Heart left ventricle (tissue), 13 donors: ENCODE measurements around the gene OR4D2.

Experiments used
- CTCF ChIP-seq, 12 donors: fragments of 200-600 bp; sonication (generic) in 4 of 12; IDR thresholded peaks; one replicate each; pipeline versions ENCODE4 v1.5.0 to v1.8.0; 2018 to 2022; ENCODE audit warnings: antibody characterized with exemption in 12 of 12, mild to moderate bottlenecking in 5 of 12
- POLR2A ChIP-seq, 2 donors: fragments of 450-650 bp; IDR thresholded peaks; one replicate each; pipeline ENCODE4 v1.6.1; 2017; ENCODE audit warnings: antibody characterized with exemption in 2 of 2, mild to moderate bottlenecking in 2 of 2, moderate library complexity in 2 of 2
- donor health status: ischemic (EF 13 %, LVEDD 7.1; RV severe dilation, severe dysfunction).
- donor health status: DM: no; HTN: yes; CAD: no.
- donor health status: DM: no; HTN: no; CAD: no.
- donor health status: ischemic (EF 25% LVEDD 6.9; RV normal size, moderate dysfunction).
- donor health status: ischemic (EF 25% LVEDD 5.7; RV mildly dilated, moderate dysfunction).
- donor health status: ischemic (EF 35%, LVEDD 5.7; RV mildly dilated, moderate dysfunction).
- donor health status: nonischemic (EF 11% LVEDD 7.7; RV severe dilation, severe dysfunction).
- donor health status: DM: yes; HTN: yes; CAD: no.
- donor health status: PGD.
- donor health status: ischemic (EF 29% LVEDD 5.4; RV normal size, mild dysfunction).
- donor health status: nonischemic (EF 23%, LVEDD 6.1; RV moderate dilation, normal function).

GRCh38 chr17:58181796-58182195, 15.0 kb downstream of the OR4D2 start:
- TF ChIP-seq POLR2A (IDR thresholded peaks at IDR 0.05): no peak
- TF ChIP-seq CTCF (IDR thresholded peaks at IDR 0.05): no peak
